GM12878 (cell line): ENCODE data around the gene RBBP4. TPM values are rescaled to one million over a fixed set of nuclear protein-coding genes. Genes with fewer than 3 reads are reported as not detected.
A peak's percentile ranks its signal among the peaks of the same experiment; 100 is the strongest.

Experiments used
- ATAC-seq: fragments of 200-7000 bp; cut with Tn5 transposase; 3 replicates; pipeline ENCODE4 v1.9.1; 2020; ENCODE audit warnings: mild to moderate bottlenecking, moderate library complexity
- BruUV-seq: library from RNA; stranded (reverse); fragments of 400-500 nt; replicated peaks from 2 replicates; lab custom pipeline; 2021; lab: Mats Ljungman, UMichigan
- CTCF ChIA-PET: fragments of 300-600 bp; sonication (Branson Sonifier 250); formaldehyde crosslinking; extraction: SDS; loops from one replicate; lab custom pipeline; 2021; ENCODE audit warnings: inconsistent platforms; lab: Yijun Ruan, JAX
- POLR2A ChIA-PET: fragments of 350-600 bp; formaldehyde crosslinking; extraction: SDS; loops from one replicate; lab custom pipeline; 2021; ENCODE audit warnings: inconsistent platforms; lab: Charles Lee
- RAD21 ChIA-PET: fragments of 300-600 bp; sonication (Branson Sonifier 250); formaldehyde crosslinking; loops from one replicate; lab custom pipeline; 2023; ENCODE audit warnings: antibody characterized with exemption; ENCODE audit not compliant: unreplicated experiment; lab: Charles Lee
- SMC1A ChIA-PET: fragments of 300-600 bp; sonication (Branson Sonifier 250); formaldehyde crosslinking; loops from one replicate; lab custom pipeline; 2023; ENCODE audit not compliant: unreplicated experiment, uncharacterized antibody; lab: Charles Lee
- DNase-seq: peaks from one replicate; pipeline ENCODE4 v3.0.0-alpha.2; 2011; ENCODE audit warnings: low read depth, low spot score
- FAIRE-seq: peaks from 3 replicates; lab custom pipeline; 2011; peaks lifted over from hg19 to GRCh38; lab: Jason Lieb, UNC
- H2AFZ ChIP-seq: 2 replicates; pipeline ENCODE4 v1.6.0; 2011; ENCODE audit warnings: low read depth, low read length, control low read depth; ENCODE audit not compliant: control insufficient read depth
- H3K27ac ChIP-seq: 2 replicates; pipeline ENCODE4 v1.5.1; 2011; ENCODE audit warnings: control low read depth; ENCODE audit not compliant: control insufficient read depth, insufficient read depth
- H3K27me3 ChIP-seq, 2 experiments: replicated peaks in 1 of 2; 2 replicates each; pipeline versions ENCODE4 v1.6.0 to v1.6.1; 2011; ENCODE audit warnings: low read length in 1 of 2; ENCODE audit not compliant: control insufficient read depth in 2 of 2, insufficient read depth in 2 of 2
- H3K36me3 ChIP-seq, 2 experiments: 2 replicates each; pipeline ENCODE4 v1.5.1; 2011; ENCODE audit warnings: low read length in 1 of 2; ENCODE audit not compliant: control insufficient read depth in 2 of 2, insufficient read depth in 2 of 2
- H3K4me1 ChIP-seq: 2 replicates; pipeline ENCODE4 v1.6.1; 2011; ENCODE audit warnings: mild to moderate bottlenecking, low read length, moderate library complexity, mixed read lengths; ENCODE audit not compliant: control insufficient read depth, insufficient read depth
- H3K4me2 ChIP-seq: 2 replicates; pipeline ENCODE4 v1.6.0; 2011; ENCODE audit warnings: control low read depth; ENCODE audit not compliant: control insufficient read depth, insufficient read depth
- H3K4me3 ChIP-seq: fragments of 200-600 bp; sonication (generic); 2 replicates; pipeline ENCODE4 v1.5.1; 2016
- H3K79me2 ChIP-seq: 2 replicates; pipeline ENCODE4 v1.6.0; 2011; ENCODE audit warnings: low read length; ENCODE audit not compliant: control insufficient read depth, insufficient read depth
- H3K9ac ChIP-seq: 2 replicates; pipeline ENCODE4 v1.8.0; 2011; ENCODE audit warnings: low read length, control low read depth, mixed read lengths; ENCODE audit not compliant: control insufficient read depth, insufficient read depth
- H3K9me3 ChIP-seq: replicated peaks from 3 replicates; pipeline ENCODE4 v1.5.1; 2011; ENCODE audit warnings: mild to moderate bottlenecking, low read length; ENCODE audit not compliant: control insufficient read depth, insufficient read depth
- H4K20me1 ChIP-seq: 2 replicates; pipeline ENCODE4 v1.6.0; 2011; ENCODE audit not compliant: control insufficient read depth, insufficient read depth
- CREB1 ChIP-seq: IDR thresholded peaks from 2 replicates; pipeline ENCODE4 v1.6.1; 2012; ENCODE audit warnings: low read depth, mild to moderate bottlenecking, inconsistent platforms
- GATAD2B ChIP-seq: fragments of 450-650 bp; conservative IDR thresholded peaks from 2 replicates; pipeline ENCODE4 v1.6.1; 2017; ENCODE audit warnings: low read depth, mild to moderate bottlenecking, moderate library complexity
- NFXL1 ChIP-seq: fragments of 450-650 bp; IDR thresholded peaks from 2 replicates; pipeline ENCODE4 v1.6.1; 2017; ENCODE audit warnings: antibody characterized with exemption, mild to moderate bottlenecking, borderline replicate concordance
- TCF12 ChIP-seq: IDR thresholded peaks from 2 replicates; pipeline ENCODE4 v1.6.1; 2011; ENCODE audit warnings: low read depth, mild to moderate bottlenecking, low read length
- WGBS: methylation state at CpG from one replicate; pipeline ENCODE4 v1.1.6; 2016; ENCODE audit warnings: low lambda C conversion rate; ENCODE audit not compliant: insufficient replicate concordance, insufficient coverage; ENCODE audit errors: missing lambda C conversion rate; 5-methylcytosine and 5-hydroxymethylcytosine counted together
- in situ Hi-C: fragments of 300-500 bp; cut with MboI; formaldehyde crosslinking; loops from 9 replicates; pipeline ENCODE4 v1.14.3; 2018; ENCODE audit warnings: mixed read lengths
- intact Hi-C: fragments of 100-400 bp; cut with micrococcal nuclease; formaldehyde crosslinking; loops from one replicate; pipeline ENCODE4 v1.14.2; 2022; ENCODE audit not compliant: unreplicated experiment
- polyA plus RNA-seq, 11 experiments: library from polyadenylated mRNA; depleted of rRNA in 4 of 11; unstranded in 6 of 11; stranded (reverse) in 5 of 11; fragments of >200 nt; fragmentation: Nextera tagmentation in 4 of 11; fragmentation: Illumina TruSeq in 1 of 11; extraction: Ambion mirVana in 4 of 11; extraction: Trizol in 1 of 11; gene quantifications; 1 replicate in 1 of 11; 2 replicates in 10 of 11; pipeline versions ENCODE4 v1.2.1 to v1.2.3, GENCODE V29; 2011 to 2016; ENCODE audit warnings: inconsistent platforms in 2 of 11, missing spikeins in 2 of 11, low read depth in 1 of 11
- total RNA-seq, 4 experiments: library from RNA; depleted of rRNA in 3 of 4; stranded (reverse); fragments of >200 nt in 3 of 4; fragmentation: Illumina TruSeq in 1 of 4; extraction: Trizol in 1 of 4; gene quantifications; 2 replicates each; pipeline versions ENCODE4 v1.2.1 to v1.2.3, GENCODE V29; 2013 to 2021
- TF ChIP-seq, protein P1 (sequence below): IDR thresholded peaks from 2 replicates; pipeline ENCODE4 v1.6.1; 2011; ENCODE audit warnings: borderline replicate concordance, low read depth, mild to moderate bottlenecking, moderate library complexity, low read length; ENCODE audit not compliant: insufficient read depth, poor library complexity, severe bottlenecking

The RBBP4 gene
- total and polyA plus RNA-seq, 10 of the 15 experiments (the other 5 are each of a cell fraction or from before 2014, with no cell fraction given): 120 to 357 (median 231) TPM

- POLR2A ChIA-PET: interaction anchor here (1.0 kb wide), 1 partner anchor 25 kb away, joined by 3 read pairs; no protein-coding TSS in a partner anchor
These were observed 63.3 kb downstream of the RBBP4 start for GRCh38 chr1:32714277-32714676.

GRCh38 chr1:32715901-32716311 is 64.9 kb downstream of the RBBP4 start:
- no peak for DNase-seq
- no peak overlapping the region for H3K4me2 ChIP-seq
- H3K36me3 ChIP-seq: no peaks in the 10 kb centered on the region
- POLR2A ChIA-PET: interaction anchor here (0.7 kb wide), 1 partner anchor 34 kb away, joined by 3 read pairs; no protein-coding TSS in a partner anchor
- H3K4me3 ChIP-seq: no peak overlapping the region
- H3K4me1 ChIP-seq: 0 out of 2 replicates have a peak, but pooled peaks cover 4% of the 10 kb centered on the region
- H4K20me1 ChIP-seq: no peaks in the 10 kb centered on the region
- no peak for TF ChIP-seq GATAD2B
- H2AFZ ChIP-seq: peak overlapping the region; percentile 67
- CTCF ChIA-PET: interaction anchor here (1.0 to 8.2 kb wide), 4 partner anchors 17 to 315 kb away, joined by 3 to 163 read pairs (median 3); no protein-coding TSS in a partner anchor
- no peak for ATAC-seq
- no peak overlapping the region for H3K27ac ChIP-seq
- no peaks in the 10 kb centered on the region for H3K27me3 ChIP-seq
- H3K9me3 ChIP-seq: no peaks in the 10 kb centered on the region
- no peaks in the 10 kb centered on the region for H3K79me2 ChIP-seq
- H3K9ac ChIP-seq: no peak overlapping the region
- in situ Hi-C loops (no loop called here), intact Hi-C loops (no loop called here)
- FAIRE-seq: no peak
- SMC1A ChIA-PET: interaction anchor here (1.0 to 1.6 kb wide), 3 partner anchors 13 to 157 kb away, joined by 3 to 5 read pairs (median 3); no protein-coding TSS in a partner anchor
- no TSS peak for BruUV-seq
- 52% methylated on average over 4 of the region's 4 CpGs for WGBS
- RAD21 ChIA-PET: interaction anchor here (1.0 kb wide), 1 partner anchor 196 kb away, joined by 3 read pairs; no protein-coding TSS in a partner anchor

More at GRCh38 chr1:32714277-32714676, 63.3 kb downstream of the RBBP4 start:
- RAD21 ChIA-PET: interaction anchor here (3.7 to 3.8 kb wide), 2 partner anchors 59 to 158 kb away, joined by 34 to 65 read pairs; no protein-coding TSS in a partner anchor
- Histone ChIP-seq H2AFZ (no peak overlapping the region), H3K79me2 (no peaks in the 10 kb centered on the region), H3K36me3 (no peaks in the 10 kb centered on the region), H3K27ac (no peak overlapping the region), H3K4me1 (0 out of 2 replicates have a peak, but pooled peaks cover 4% of the 10 kb centered on the region), H3K27me3 (no peaks in the 10 kb centered on the region), H3K9me3 (no peaks in the 10 kb centered on the region), H3K4me2 (no peak overlapping the region), H3K9ac (no peak overlapping the region), H3K4me3 (no peak overlapping the region), H4K20me1 (no peaks in the 10 kb centered on the region)
- no TSS peak for BruUV-seq
- in situ Hi-C loops: no loop called here
- SMC1A ChIA-PET: interaction anchor here (3.3 kb wide), 1 partner anchor 60 kb away, joined by 37 read pairs; no protein-coding TSS in a partner anchor
- ATAC-seq (no peak), DNase-seq (no peak), FAIRE-seq (no peak)
- TF ChIP-seq, protein P1, sequence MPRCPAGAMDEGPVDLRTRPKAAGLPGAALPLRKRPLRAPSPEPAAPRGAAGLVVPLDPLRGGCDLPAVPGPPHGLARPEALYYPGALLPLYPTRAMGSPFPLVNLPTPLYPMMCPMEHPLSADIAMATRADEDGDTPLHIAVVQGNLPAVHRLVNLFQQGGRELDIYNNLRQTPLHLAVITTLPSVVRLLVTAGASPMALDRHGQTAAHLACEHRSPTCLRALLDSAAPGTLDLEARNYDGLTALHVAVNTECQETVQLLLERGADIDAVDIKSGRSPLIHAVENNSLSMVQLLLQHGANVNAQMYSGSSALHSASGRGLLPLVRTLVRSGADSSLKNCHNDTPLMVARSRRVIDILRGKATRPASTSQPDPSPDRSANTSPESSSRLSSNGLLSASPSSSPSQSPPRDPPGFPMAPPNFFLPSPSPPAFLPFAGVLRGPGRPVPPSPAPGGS: peak; percentile 34
- TF ChIP-seq CREB1 (no peak), TCF12 (no peak), NFXL1 (no peak)
- 49% methylated on average over 4 of the region's 4 CpGs for WGBS
- intact Hi-C loops: loop anchor here (5.0 kb wide), 1 partner anchor 192 kb away; no protein-coding TSS in a partner anchor
- CTCF ChIA-PET: interaction anchor here (1.2 to 8.2 kb wide), 4 partner anchors 16 to 161 kb away, joined by 6 to 163 read pairs (median 40); no protein-coding TSS in a partner anchor
